WTC11 (cell line): Measurements from ENCODE around the gene RLF. TPM values are rescaled to one million over a fixed set of nuclear protein-coding genes. Genes with fewer than 3 reads are reported as not detected.
A peak's percentile ranks its signal among the peaks of the same experiment; 100 is the strongest.

Experiments used
- ATAC-seq: fragments of 200-7000 bp; cut with Tn5 transposase; 2 replicates; pipeline ENCODE4 v1.10.0; 2021; ENCODE audit warnings: mild to moderate bottlenecking, moderate library complexity
- CTCF ChIA-PET: fragments of 300-600 bp; sonication (Branson Sonifier 250); formaldehyde crosslinking; loops from one replicate; lab custom pipeline; 2021; ENCODE audit warnings: antibody characterized with exemption; lab: Charles Lee
- POLR2A ChIA-PET: fragments of 350-600 bp; sonication (Branson Sonifier 250); formaldehyde crosslinking; loops from one replicate; lab custom pipeline; 2021; ENCODE audit warnings: antibody characterized with exemption; lab: Charles Lee
- DNase-seq: peaks from one replicate; pipeline ENCODE4 v3.0.0; 2021; ENCODE audit warnings: low spot score
- H3K27ac Mint-ChIP-seq: 2 replicates; pipeline ENCODE4 v1.8.0; 2021; ENCODE audit warnings: mixed read lengths
- H3K27me3 Mint-ChIP-seq: 2 replicates; pipeline ENCODE4 v1.8.0; 2021; ENCODE audit warnings: low read depth, mild to moderate bottlenecking, moderate library complexity, mixed read lengths
- H3K36me3 Mint-ChIP-seq: 2 replicates; pipeline ENCODE4 v1.8.0; 2021; ENCODE audit warnings: mixed read lengths
- H3K4me1 Mint-ChIP-seq: 2 replicates; pipeline ENCODE4 v1.8.0; 2022; ENCODE audit warnings: mixed read lengths
- H3K4me3 Mint-ChIP-seq: 2 replicates; pipeline ENCODE4 v1.8.0; 2021; ENCODE audit warnings: mild to moderate bottlenecking, moderate library complexity, mixed read lengths
- H3K9me3 Mint-ChIP-seq: 2 replicates; pipeline ENCODE4 v1.8.0; 2021; ENCODE audit warnings: mixed read lengths
- CDX4 ChIP-seq: fragments of 250-450 bp; sonication (Bioruptor Pico); IDR thresholded peaks from 2 replicates; pipeline ENCODE4 v1.9.0; 2021; ENCODE audit warnings: moderate library complexity, mild to moderate bottlenecking, inconsistent platforms, borderline replicate concordance
- CREB1 ChIP-seq: sonication (generic); formaldehyde crosslinking; IDR thresholded peaks from 2 replicates; pipeline ENCODE4 v1.8.0; 2023; ENCODE audit warnings: mild to moderate bottlenecking, missing genetic modification reagents
- ELF4 ChIP-seq: sonication (generic); formaldehyde crosslinking; IDR thresholded peaks from 2 replicates; pipeline ENCODE4 v1.8.1; 2022; ENCODE audit warnings: low read depth, mild to moderate bottlenecking, moderate library complexity, missing genetic modification reagents
- FOXJ3 ChIP-seq: sonication (generic); formaldehyde crosslinking; IDR thresholded peaks from 2 replicates; pipeline ENCODE4 v1.9.0; 2021; ENCODE audit warnings: missing genetic modification reagents, mild to moderate bottlenecking, borderline replicate concordance
- GABPB1 ChIP-seq: sonication (generic); formaldehyde crosslinking; IDR thresholded peaks from 2 replicates; pipeline ENCODE4 v1.8.1; 2023; ENCODE audit warnings: mild to moderate bottlenecking, missing genetic modification reagents
- GRHL2 ChIP-seq: fragments of 250-450 bp; sonication (Bioruptor Pico); IDR thresholded peaks from 2 replicates; pipeline ENCODE4 v1.8.0; 2022; ENCODE audit warnings: mild to moderate bottlenecking, moderate library complexity; ENCODE audit not compliant: insufficient replicate concordance, severe bottlenecking
- HMGA2 ChIP-seq: fragments of 250-450 bp; sonication (Bioruptor Pico); IDR thresholded peaks from 2 replicates; pipeline ENCODE4 v1.4.0; 2021; ENCODE audit warnings: mild to moderate bottlenecking, moderate library complexity
- KAT7 ChIP-seq: sonication (generic); formaldehyde crosslinking; IDR thresholded peaks from 2 replicates; pipeline ENCODE4 v1.8.1; 2023; ENCODE audit warnings: missing genetic modification reagents, mild to moderate bottlenecking, borderline replicate concordance
- NFATC4 ChIP-seq: fragments of 250-450 bp; sonication (Bioruptor Pico); IDR thresholded peaks from 2 replicates; pipeline ENCODE4 v1.9.0; 2021; ENCODE audit warnings: mild to moderate bottlenecking
- NFYB ChIP-seq: sonication (generic); formaldehyde crosslinking; conservative IDR thresholded peaks from 2 replicates; pipeline ENCODE4 v1.8.0; 2022; ENCODE audit warnings: low read depth, missing genetic modification reagents
- NR1H2 ChIP-seq: sonication (generic); formaldehyde crosslinking; IDR thresholded peaks from 2 replicates; pipeline ENCODE4 v1.9.0; 2021; ENCODE audit warnings: mild to moderate bottlenecking, moderate library complexity, missing genetic modification reagents
- RORB ChIP-seq: fragments of 250-450 bp; sonication (Bioruptor Pico); IDR thresholded peaks from 2 replicates; pipeline ENCODE4 v1.9.0; 2021; ENCODE audit warnings: mild to moderate bottlenecking
- SP1 ChIP-seq: sonication (generic); formaldehyde crosslinking; conservative IDR thresholded peaks from 2 replicates; pipeline ENCODE4 v1.8.1; 2022; ENCODE audit warnings: missing genetic modification reagents
- TEAD1 ChIP-seq: sonication (generic); formaldehyde crosslinking; IDR thresholded peaks from 2 replicates; pipeline ENCODE4 v1.8.0; 2022; ENCODE audit warnings: mild to moderate bottlenecking, missing genetic modification reagents
- ZNF121 ChIP-seq: sonication (generic); formaldehyde crosslinking; IDR thresholded peaks from 2 replicates; pipeline ENCODE4 v1.8.0; 2023; ENCODE audit warnings: missing genetic modification reagents
- ZNF263 ChIP-seq: sonication (generic); formaldehyde crosslinking; IDR thresholded peaks from 2 replicates; pipeline ENCODE4 v1.8.1; 2022; ENCODE audit warnings: low read depth, mild to moderate bottlenecking, moderate library complexity, missing genetic modification reagents
- ZNF423 ChIP-seq: fragments of 250-450 bp; sonication (Bioruptor Pico); IDR thresholded peaks from 2 replicates; pipeline ENCODE4 v2.1.2; 2022; ENCODE audit warnings: mild to moderate bottlenecking, moderate library complexity
- ZNF671 ChIP-seq: fragments of 250-450 bp; sonication (Bioruptor Pico); IDR thresholded peaks from 2 replicates; pipeline ENCODE4 v1.8.0; 2021; ENCODE audit warnings: mild to moderate bottlenecking
- total RNA-seq: library from RNA; stranded (reverse); gene quantifications from 3 replicates; pipeline ENCODE4 v1.2.3, GENCODE V29; 2021
- TF ChIP-seq, protein P1 (sequence below): sonication (generic); formaldehyde crosslinking; IDR thresholded peaks from 2 replicates; pipeline ENCODE4 v1.8.1; 2023; ENCODE audit warnings: mild to moderate bottlenecking, missing genetic modification reagents, moderate library complexity
- TF ChIP-seq, protein P2 (sequence below): sonication (generic); formaldehyde crosslinking; IDR thresholded peaks from 2 replicates; pipeline ENCODE4 v1.8.1; 2023; ENCODE audit warnings: mild to moderate bottlenecking, missing genetic modification reagents, moderate library complexity
- TF ChIP-seq, protein P3 (sequence below): sonication (generic); formaldehyde crosslinking; IDR thresholded peaks from 2 replicates; pipeline ENCODE4 v1.8.0; 2023; ENCODE audit warnings: missing genetic modification reagents
- TF ChIP-seq, protein P4 (sequence below): sonication (generic); formaldehyde crosslinking; IDR thresholded peaks from 2 replicates; pipeline ENCODE4 v1.8.1; 2022; ENCODE audit warnings: mild to moderate bottlenecking, moderate library complexity, missing genetic modification reagents

Gene RLF
- total RNA-seq, 1 experiment from 2014 or later, result 18.5 TPM

- CTCF ChIA-PET, result interaction anchor here (0.9 to 3.5 kb wide), 2 partner anchors 13 to 208 kb away, joined by 5 to 27 read pairs; no protein-coding TSS in a partner anchor
- Mint-ChIP-seq H3K4me1 (no peaks in the 10 kb centered on the region), H3K27me3 (peaks cover 6% of the 10 kb centered on the region), H3K36me3 (no peaks in the 10 kb centered on the region), H3K9me3 (no peaks in the 10 kb centered on the region), H3K4me3 (no peak overlapping the region), H3K27ac (no peak overlapping the region)
- ATAC-seq (no peak), DNase-seq (no peak)
- POLR2A ChIA-PET, result no interaction called here
- no peak for TF ChIP-seq FOXJ3 (CRISPR knock-in tag)
- TF ChIP-seq CREB1 (CRISPR knock-in tag), result no peak
- no peak for TF ChIP-seq KAT7 (CRISPR knock-in tag)
- TF ChIP-seq SP1 (CRISPR knock-in tag), result no peak
- TF ChIP-seq, protein P1, sequence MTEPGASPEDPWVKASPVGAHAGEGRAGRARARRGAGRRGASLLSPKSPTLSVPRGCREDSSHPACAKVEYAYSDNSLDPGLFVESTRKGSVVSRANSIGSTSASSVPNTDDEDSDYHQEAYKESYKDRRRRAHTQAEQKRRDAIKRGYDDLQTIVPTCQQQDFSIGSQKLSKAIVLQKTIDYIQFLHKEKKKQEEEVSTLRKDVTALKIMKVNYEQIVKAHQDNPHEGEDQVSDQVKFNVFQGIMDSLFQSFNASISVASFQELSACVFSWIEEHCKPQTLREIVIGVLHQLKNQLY, result no peak
- no peak for TF ChIP-seq ZNF263
- TF ChIP-seq GABPB1, result no peak
- TF ChIP-seq, protein P2, sequence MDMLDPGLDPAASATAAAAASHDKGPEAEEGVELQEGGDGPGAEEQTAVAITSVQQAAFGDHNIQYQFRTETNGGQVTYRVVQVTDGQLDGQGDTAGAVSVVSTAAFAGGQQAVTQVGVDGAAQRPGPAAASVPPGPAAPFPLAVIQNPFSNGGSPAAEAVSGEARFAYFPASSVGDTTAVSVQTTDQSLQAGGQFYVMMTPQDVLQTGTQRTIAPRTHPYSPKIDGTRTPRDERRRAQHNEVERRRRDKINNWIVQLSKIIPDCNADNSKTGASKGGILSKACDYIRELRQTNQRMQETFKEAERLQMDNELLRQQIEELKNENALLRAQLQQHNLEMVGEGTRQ (CRISPR knock-in tag), result no peak
- no peak for TF ChIP-seq NFYB (CRISPR knock-in tag)
Measured at GRCh38 chr1:40130892-40131291, 30.3 kb upstream of the RLF start.

- TF ChIP-seq HMGA2 (CRISPR knock-in tag) (peak; percentile 93; the same call in 1 of the 2 replicates), RORB (CRISPR knock-in tag) (no peak)
- Mint-ChIP-seq H3K36me3 (no peaks in the 10 kb centered on the region), H3K9me3 (no peaks in the 10 kb centered on the region), H3K4me3 (no peak overlapping the region), H3K27ac (no peak overlapping the region), H3K4me1 (no peaks in the 10 kb centered on the region), H3K27me3 (peaks cover 6% of the 10 kb centered on the region)
- ChIA-PET CTCF (interaction anchor here (3.5 kb wide), 1 partner anchor 11 kb away, joined by 27 read pairs; no protein-coding TSS in a partner anchor), POLR2A (interaction anchor here (0.7 kb wide), 1 partner anchor 114 kb away, joined by 4 read pairs; no protein-coding TSS in a partner anchor)
- DNase-seq (no peak), ATAC-seq (no peak)
Measured at GRCh38 chr1:40132383-40133311, 28.5 kb upstream of the RLF start.

DNA sequence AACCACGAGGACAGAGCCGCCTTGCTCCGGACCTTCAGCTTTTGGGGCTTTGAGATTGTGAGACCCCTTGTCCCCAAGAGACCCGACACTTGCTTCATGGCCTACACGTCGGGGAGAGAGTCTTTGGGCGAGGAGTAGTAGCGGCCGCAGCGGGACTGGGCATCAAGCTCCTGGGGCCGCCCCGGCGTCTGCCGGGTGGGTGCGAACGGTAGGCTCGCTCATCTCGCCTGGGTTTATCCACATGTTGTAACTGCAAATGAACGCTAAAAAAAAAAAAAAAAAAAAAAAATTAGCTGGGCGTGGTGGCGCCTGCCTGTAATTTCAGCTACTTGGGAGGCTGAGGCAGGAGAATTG is 27.9 kb upstream of the RLF start:
- ATAC-seq, result no peak
- no peaks in the 10 kb centered on the region for H3K9me3 Mint-ChIP-seq
- CTCF ChIA-PET, result interaction anchor here (3.5 kb wide), 1 partner anchor 11 kb away, joined by 27 read pairs; no protein-coding TSS in a partner anchor
- POLR2A ChIA-PET, result interaction anchor here (0.7 kb wide), 1 partner anchor 113 kb away, joined by 4 read pairs; no protein-coding TSS in a partner anchor
- TF ChIP-seq NFATC4 (CRISPR knock-in tag), result no peak
- no peak for TF ChIP-seq GABPB1
- no peak for TF ChIP-seq FOXJ3 (CRISPR knock-in tag)
- no peak for TF ChIP-seq ZNF121 (CRISPR knock-in tag)
- no peak for TF ChIP-seq NR1H2 (CRISPR knock-in tag)
- no peak for TF ChIP-seq CDX4 (CRISPR knock-in tag)
- no peak for TF ChIP-seq ELF4 (CRISPR knock-in tag)
- TF ChIP-seq GRHL2, result no peak
- TF ChIP-seq ZNF423 (CRISPR knock-in tag), result no peak
- TF ChIP-seq, protein P1, result no peak
- TF ChIP-seq ZNF671 (CRISPR knock-in tag), result no peak
- TF ChIP-seq TEAD1, result no peak
- TF ChIP-seq, protein P3, sequence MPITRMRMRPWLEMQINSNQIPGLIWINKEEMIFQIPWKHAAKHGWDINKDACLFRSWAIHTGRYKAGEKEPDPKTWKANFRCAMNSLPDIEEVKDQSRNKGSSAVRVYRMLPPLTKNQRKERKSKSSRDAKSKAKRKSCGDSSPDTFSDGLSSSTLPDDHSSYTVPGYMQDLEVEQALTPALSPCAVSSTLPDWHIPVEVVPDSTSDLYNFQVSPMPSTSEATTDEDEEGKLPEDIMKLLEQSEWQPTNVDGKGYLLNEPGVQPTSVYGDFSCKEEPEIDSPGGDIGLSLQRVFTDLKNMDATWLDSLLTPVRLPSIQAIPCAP (CRISPR knock-in tag), result no peak
- TF ChIP-seq, protein P4, sequence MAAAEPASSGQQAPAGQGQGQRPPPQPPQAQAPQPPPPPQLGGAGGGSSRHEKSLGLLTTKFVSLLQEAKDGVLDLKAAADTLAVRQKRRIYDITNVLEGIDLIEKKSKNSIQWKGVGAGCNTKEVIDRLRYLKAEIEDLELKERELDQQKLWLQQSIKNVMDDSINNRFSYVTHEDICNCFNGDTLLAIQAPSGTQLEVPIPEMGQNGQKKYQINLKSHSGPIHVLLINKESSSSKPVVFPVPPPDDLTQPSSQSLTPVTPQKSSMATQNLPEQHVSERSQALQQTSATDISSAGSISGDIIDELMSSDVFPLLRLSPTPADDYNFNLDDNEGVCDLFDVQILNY (CRISPR knock-in tag), result no peak
- TF ChIP-seq, all 79 proteins: peak for 0
- no peak for DNase-seq
- H3K27ac Mint-ChIP-seq, result no peak overlapping the region
- peaks cover 4% of the 10 kb centered on the region for H3K27me3 Mint-ChIP-seq
- H3K4me3 Mint-ChIP-seq, result no peak overlapping the region
- no peaks in the 10 kb centered on the region for H3K36me3 Mint-ChIP-seq
- no peaks in the 10 kb centered on the region for H3K4me1 Mint-ChIP-seq
